PC-9 (cell line): ENCODE data around the gene CFAP54.

Experiments
- CTCF ChIP-seq: fragments of 200-600 bp; sonication (generic); conservative IDR thresholded peaks from 2 replicates; pipeline ENCODE4 v1.6.1; 2017; ENCODE audit warnings: mixed run types, antibody characterized with exemption, mild to moderate bottlenecking, moderate library complexity
- EZH2 ChIP-seq: fragments of 200-600 bp; sonication (generic); IDR thresholded peaks from 2 replicates; pipeline ENCODE4 v1.8.0; 2017; ENCODE audit warnings: antibody characterized with exemption, low read depth

GRCh38 chr12:96828169-96828789 is 338.9 kb downstream of the CFAP54 start:
- TF ChIP-seq CTCF (no peak), EZH2 (no peak)
